ENCODE data around the gene AK4. TPM values are rescaled to one million over a fixed set of nuclear protein-coding genes. Genes with fewer than 3 reads are reported as not detected.

Gene AK4
- polyA plus RNA-seq, 1 donor (not counting 4 experiments of a cell fraction or from before 2014, with no cell fraction given): 90.0 TPM

DNA sequence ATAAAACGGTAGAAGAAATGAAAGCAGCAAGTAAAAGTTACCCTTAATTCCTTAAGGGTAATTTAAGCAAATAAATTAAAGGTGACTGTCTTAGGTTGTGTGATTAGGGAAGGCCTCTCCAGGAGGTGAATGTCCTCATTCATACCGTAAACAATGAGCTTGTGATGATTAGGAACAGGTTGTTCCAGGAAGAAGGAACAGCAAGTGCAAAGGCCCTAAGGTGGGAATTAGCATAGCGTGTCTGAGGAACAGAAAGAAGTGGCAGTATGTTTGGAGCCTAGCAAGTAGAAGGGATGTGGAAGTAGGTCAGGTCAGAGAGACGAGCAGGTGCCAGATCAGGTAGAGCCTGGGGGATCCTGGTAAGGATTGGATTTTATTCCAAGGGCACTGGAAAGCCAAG lies 5.6 kb downstream of the AK4 start:
- Histone ChIP-seq H3K79me2 (ENCODE audit: control insufficient read depth, insufficient read depth, low read length) (peaks cover 59% of the 10 kb centered on the region), H3K27me3 (ENCODE audit: control insufficient read depth, extremely low read depth, insufficient read depth, low read length) (no peaks in the 10 kb centered on the region), H3K36me3 (ENCODE audit: control insufficient read depth in 2 of 2, extremely low read depth in 1 of 2, insufficient read depth in 2 of 2, low read length in 2 of 2) (peaks cover 2 to 3% of the 10 kb centered on the region in 2 experiments), H3K9me1 (ENCODE audit: control insufficient read depth, extremely low read depth, insufficient read depth, low read length) (peaks cover 7% of the 10 kb centered on the region), H3K4me3 (ENCODE audit: control insufficient read depth in 2 of 3, extremely low read depth in 1 of 3, insufficient read depth in 2 of 3, low read depth in 1 of 3, low read length in 3 of 3) (no peak overlapping the region), H4K20me1 (ENCODE audit: control insufficient read depth, extremely low read depth, insufficient read depth, low read length) (peaks cover 4% of the 10 kb centered on the region), H3K27ac (ENCODE audit: control insufficient read depth, insufficient read depth, low read length) (no peak overlapping the region), H3K9ac (ENCODE audit: control insufficient read depth, extremely low read depth, insufficient read depth, low read length) (no peak overlapping the region), H3K4me2 (ENCODE audit: control insufficient read depth, extremely low read depth, insufficient read depth, low read depth, low read length) (no peak overlapping the region), H2AFZ (ENCODE audit: control insufficient read depth, low read length) (no peak overlapping the region), H3K4me1 (ENCODE audit: control insufficient read depth, extremely low read depth, insufficient read depth, low read length) (peaks cover 13% of the 10 kb centered on the region), H3K9me3 (ENCODE audit: control insufficient read depth, low read depth, low read length) (no peaks in the 10 kb centered on the region)
- DNase-seq (ENCODE audit: low read depth, low spot score) (no peak), FAIRE-seq (no peak)
- dilution Hi-C loops (cut with MboI; ENCODE audit: extremely low pct_ligation_motif_present, low sequenced_read_pairs): no loop called here
- no peak for TF ChIP-seq EZH2 (IDR thresholded peaks at IDR 0.05; ENCODE audit: low read length)
- TF ChIP-seq, protein P1, sequence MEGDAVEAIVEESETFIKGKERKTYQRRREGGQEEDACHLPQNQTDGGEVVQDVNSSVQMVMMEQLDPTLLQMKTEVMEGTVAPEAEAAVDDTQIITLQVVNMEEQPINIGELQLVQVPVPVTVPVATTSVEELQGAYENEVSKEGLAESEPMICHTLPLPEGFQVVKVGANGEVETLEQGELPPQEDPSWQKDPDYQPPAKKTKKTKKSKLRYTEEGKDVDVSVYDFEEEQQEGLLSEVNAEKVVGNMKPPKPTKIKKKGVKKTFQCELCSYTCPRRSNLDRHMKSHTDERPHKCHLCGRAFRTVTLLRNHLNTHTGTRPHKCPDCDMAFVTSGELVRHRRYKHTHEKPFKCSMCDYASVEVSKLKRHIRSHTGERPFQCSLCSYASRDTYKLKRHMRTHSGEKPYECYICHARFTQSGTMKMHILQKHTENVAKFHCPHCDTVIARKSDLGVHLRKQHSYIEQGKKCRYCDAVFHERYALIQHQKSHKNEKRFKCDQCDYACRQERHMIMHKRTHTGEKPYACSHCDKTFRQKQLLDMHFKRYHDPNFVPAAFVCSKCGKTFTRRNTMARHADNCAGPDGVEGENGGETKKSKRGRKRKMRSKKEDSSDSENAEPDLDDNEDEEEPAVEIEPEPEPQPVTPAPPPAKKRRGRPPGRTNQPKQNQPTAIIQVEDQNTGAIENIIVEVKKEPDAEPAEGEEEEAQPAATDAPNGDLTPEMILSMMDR (optimal IDR thresholded peaks at IDR 0.05 in 1 of 3, IDR thresholded peaks at IDR 0.05 in 1 of 3, conservative IDR thresholded peaks at IDR 0.05 in 1 of 3; ENCODE audit: extremely low read depth in 1 of 3, insufficient read depth in 2 of 3, low read length in 3 of 3): no peak

GRCh38 chr1:65156910-65157545 lies 9.0 kb downstream of the AK4 start:
- DNase-seq (ENCODE audit: low read depth, low spot score): no peak
- Histone ChIP-seq H3K36me3 (ENCODE audit: control insufficient read depth in 2 of 2, extremely low read depth in 1 of 2, insufficient read depth in 2 of 2, low read length in 2 of 2) (peaks cover 0 to 2% of the 10 kb centered on the region in 2 experiments), H3K27me3 (ENCODE audit: control insufficient read depth, extremely low read depth, insufficient read depth, low read length) (no peaks in the 10 kb centered on the region), H3K4me3 (ENCODE audit: control insufficient read depth in 2 of 3, extremely low read depth in 1 of 3, insufficient read depth in 2 of 3, low read depth in 1 of 3, low read length in 3 of 3) (no peak overlapping the region), H3K4me2 (ENCODE audit: control insufficient read depth, extremely low read depth, insufficient read depth, low read depth, low read length) (no peak overlapping the region), H3K9me1 (ENCODE audit: control insufficient read depth, extremely low read depth, insufficient read depth, low read length) (peaks cover 7% of the 10 kb centered on the region), H3K4me1 (ENCODE audit: control insufficient read depth, extremely low read depth, insufficient read depth, low read length) (peaks cover 4% of the 10 kb centered on the region), H3K9ac (ENCODE audit: control insufficient read depth, extremely low read depth, insufficient read depth, low read length) (no peak overlapping the region), H4K20me1 (ENCODE audit: control insufficient read depth, extremely low read depth, insufficient read depth, low read length) (peaks cover 4% of the 10 kb centered on the region), H3K79me2 (ENCODE audit: control insufficient read depth, insufficient read depth, low read length) (peaks cover 73% of the 10 kb centered on the region), H3K9me3 (ENCODE audit: control insufficient read depth, low read depth, low read length) (no peaks in the 10 kb centered on the region), H2AFZ (ENCODE audit: control insufficient read depth, low read length) (no peak overlapping the region), H3K27ac (ENCODE audit: control insufficient read depth, insufficient read depth, low read length) (no peak overlapping the region)
- FAIRE-seq: no peak
- dilution Hi-C loops (cut with MboI; ENCODE audit: extremely low pct_ligation_motif_present, low sequenced_read_pairs): no loop called here
- TF ChIP-seq EZH2 (IDR thresholded peaks at IDR 0.05; ENCODE audit: low read length): no peak
- TF ChIP-seq, protein P1 (optimal IDR thresholded peaks at IDR 0.05 in 1 of 3, IDR thresholded peaks at IDR 0.05 in 1 of 3, conservative IDR thresholded peaks at IDR 0.05 in 1 of 3; ENCODE audit: extremely low read depth in 1 of 3, insufficient read depth in 2 of 3, low read length in 3 of 3): no peak

Data from keratinocyte (primary cell).